ENCODE data around the gene STARD7.
A peak's percentile ranks its signal among the peaks of the same experiment; 100 is the strongest.
"Not testable (repeated sequence)": the region's sequence is repeated elsewhere in the genome, so short reads cannot be mapped to it uniquely, and the experiment has no call there.

Gene STARD7

GRCh38 chr2:96146153-96146880 lies 62.3 kb downstream of the STARD7 start:
- DNase-seq, result peak; percentile 40

- DNase-seq, result no peak
These were observed 62.8 kb downstream of the STARD7 start for GRCh38 chr2:96145848-96146152.

DNA sequence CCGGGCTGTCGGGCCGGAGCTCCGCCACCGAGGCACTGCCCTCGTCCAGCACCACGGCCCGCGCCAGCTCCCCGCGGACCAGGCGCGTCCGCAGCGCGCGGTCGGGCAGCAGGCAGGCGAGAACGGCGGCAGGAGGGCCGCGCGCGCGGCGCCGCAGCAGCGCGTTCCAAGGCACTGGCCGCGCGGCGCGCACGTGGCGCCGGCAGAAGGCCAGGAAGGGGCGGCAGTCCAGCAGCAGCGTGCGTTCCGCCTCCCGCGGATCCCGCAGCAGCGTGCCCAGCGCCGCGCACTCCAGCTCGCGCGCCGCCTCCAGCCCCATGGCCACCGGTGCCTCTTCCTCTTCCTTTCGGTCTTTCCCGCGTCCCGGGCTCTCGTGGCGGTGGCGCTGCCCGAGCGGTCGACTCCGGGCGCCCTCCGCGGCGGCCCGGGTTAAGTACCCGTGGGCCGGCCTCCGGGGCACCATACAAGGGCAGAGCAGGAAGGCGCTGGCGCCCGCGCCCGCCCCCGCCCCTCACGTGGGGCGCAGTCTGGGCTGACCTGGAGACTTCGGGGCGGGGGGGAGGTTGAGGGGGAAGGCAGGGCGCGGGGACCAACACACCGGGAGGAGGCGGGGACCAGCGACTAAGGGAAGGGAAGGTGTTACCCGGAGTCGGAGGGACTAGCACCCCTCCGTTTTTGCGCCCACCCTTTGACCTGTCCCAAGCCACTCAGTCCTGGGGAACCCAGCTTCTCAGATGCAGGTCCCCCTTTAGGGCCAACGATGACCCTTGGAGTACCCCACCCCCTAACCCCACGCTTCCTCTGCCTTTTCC lies 63.4 kb downstream of the STARD7 start, which contains the start of gene DUSP2:
Gene DUSP2 (minus strand): TSS at position 405 of the 812 bp plus-strand sequence. CDS start 86 bp downstream, at position 319.
- peak; percentile 70 for DNase-seq

- no peak for DNase-seq
These were observed 64.1 kb downstream of the STARD7 start for GRCh38 chr2:96144481-96145035.

DNA sequence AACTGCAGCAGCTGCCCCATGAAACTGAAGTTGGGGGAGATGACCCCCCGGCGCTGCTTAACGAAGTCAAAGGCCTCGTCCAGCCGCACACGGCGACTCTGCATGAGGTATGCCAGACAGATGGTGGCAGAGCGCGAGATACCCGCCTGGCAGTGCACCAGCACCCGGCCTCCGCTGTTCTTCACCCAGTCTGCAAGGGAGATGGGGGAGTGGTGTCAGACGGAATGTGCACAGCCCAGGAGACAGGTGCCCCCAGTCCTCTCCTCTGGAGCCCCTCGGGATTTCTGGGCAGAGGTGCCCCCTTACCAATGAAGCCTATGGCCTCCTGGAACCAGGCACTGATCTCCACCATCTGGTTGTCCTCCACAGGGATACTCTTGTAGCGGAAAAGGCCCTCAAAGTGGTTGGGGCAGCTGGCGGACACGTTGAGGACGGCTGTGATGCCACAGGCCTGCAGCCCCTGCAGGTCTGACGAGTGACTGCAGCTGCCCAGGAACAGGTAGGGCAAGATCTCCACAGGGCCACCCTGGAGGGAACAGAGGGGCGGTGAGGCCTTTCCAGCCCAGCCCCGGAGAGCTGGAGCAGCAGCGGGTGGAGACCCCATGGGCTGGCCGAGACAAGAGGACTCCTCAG lies 64.7 kb downstream of the STARD7 start:
- no peak for DNase-seq

DNA sequence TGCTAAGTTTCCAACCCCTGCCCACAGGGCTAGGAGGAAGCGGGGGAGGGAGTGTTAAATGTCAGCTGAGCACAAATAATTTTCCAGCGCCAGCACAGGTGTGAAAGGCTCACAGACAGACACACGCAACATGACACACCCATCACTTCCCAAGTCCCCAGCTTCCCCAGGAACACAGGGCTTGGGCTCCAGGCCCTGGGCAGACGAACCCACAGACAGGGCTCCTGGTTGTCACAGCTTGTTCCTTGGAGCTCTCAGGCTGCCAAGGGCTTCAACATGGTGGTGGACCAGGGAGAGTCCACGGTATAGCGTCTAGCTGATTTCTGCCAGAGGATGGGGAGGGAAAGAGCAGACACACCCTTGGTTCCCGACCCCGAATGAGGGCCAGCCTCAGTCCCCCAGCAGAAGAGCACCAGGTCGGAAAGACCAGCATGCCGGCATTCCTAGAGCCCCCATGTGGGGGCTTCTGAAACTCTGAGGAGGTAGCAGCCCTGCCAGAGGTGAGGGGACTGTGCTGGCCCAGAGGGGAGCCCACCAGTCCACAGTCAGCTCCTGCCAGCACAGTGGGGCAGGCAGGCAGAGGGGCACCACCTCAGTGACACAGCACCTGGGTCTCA lies 65.3 kb downstream of the STARD7 start:
- DNase-seq, result no peak

DNA sequence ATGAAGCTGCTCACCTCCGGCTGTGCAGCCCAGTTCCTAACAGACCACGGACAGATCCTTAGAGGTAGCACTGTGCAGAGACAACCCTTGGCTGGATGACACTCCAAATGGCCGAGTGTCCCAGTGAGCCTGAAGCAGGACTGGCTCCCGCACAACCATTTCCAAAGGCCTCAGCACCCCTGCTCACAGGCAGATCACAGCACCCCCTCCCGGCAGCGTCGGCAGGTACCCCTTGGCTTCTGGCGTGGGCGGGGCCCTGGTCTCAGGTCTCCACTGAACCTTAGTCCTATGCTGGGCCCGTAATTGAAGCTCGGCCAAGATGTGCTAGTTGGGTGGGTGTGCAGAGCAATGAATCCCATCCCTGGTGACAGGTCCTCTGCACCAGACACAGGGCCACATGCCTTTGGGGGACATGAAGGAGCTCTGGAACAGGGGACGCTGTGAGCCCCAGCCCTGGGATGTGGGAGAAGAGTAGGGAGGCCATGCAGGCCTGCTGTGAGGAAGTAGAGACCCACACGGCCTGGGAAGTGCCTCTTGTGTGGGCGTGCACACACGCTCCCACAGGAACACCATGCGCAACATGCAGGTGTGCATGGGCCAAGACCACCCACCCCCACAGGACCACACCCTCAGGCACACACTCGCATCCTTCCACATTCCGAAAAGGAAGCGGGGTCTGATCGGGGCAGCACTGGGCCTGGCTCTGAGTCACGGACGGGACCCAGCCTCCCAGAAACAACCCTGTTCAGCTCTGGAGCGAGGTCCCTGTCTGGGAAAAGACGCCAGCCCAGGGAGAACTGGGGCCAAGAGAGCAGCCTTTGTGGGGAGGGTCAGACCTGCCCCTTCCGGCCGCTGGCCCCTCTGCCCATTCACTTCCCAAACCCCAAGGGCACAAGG lies 66.2 kb downstream of the STARD7 start:
- DNase-seq, result no peak

GRCh38 chr2:96141624-96141967 lies 67.0 kb downstream of the STARD7 start:
- DNase-seq, result not testable (repeated sequence)

GRCh38 chr2:96140941-96141623 lies 67.5 kb downstream of the STARD7 start:
- no peak for DNase-seq

GRCh38 chr2:96139181-96139758 lies 69.4 kb downstream of the STARD7 start:
- no peak for DNase-seq

DNA sequence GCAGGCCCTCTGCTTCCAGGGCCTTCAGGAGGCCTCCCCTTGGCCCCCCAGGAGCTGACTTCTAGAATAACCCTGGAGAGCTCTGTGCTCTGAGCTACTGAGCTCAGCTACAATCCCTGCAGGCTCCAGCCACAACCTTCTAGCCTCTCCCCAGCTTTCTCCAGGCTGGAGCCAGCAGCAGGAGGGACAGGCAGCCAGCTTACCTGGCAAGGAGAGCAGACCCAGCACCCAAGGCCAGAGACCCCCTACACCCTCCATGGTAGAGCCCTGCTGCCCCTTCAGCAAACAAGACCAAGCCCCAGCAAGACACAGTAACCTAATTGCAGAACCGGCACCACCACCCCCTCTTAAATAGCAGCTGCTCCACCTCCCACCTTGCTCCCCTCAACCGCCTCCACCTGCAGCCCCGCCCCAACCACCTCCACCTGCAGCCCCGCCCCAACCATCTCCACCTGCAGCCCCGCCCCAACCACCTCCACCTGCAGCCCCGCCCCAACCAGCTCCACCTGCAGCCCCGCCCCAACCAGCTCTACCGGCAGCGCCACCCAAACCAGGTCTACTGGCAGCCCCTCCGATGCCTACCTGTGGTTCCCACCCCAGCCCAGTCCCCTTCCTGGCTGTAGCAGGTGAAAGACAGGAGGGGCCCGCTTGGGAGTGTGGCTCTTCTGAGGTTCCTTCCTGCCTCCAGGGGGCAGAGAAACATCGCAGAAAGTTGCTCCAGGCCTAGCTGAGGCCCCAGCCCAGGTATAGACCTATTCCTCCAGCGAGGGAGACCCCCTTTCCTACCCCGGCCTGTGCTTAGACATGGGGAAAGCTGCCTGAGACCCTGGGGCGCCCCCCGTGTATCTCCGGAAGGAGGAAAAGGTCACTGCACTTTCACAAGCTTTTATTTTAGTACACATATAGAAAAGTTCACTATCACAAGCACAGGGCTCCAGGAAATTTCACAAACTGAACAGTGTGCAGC lies 70.2 kb downstream of the STARD7 start, which contains the start of gene ASTL:
Gene ASTL (minus strand): TSS at position 324 of the 967 bp plus-strand sequence. CDS start 66 bp downstream, at position 258.
- no peak for DNase-seq

DNA sequence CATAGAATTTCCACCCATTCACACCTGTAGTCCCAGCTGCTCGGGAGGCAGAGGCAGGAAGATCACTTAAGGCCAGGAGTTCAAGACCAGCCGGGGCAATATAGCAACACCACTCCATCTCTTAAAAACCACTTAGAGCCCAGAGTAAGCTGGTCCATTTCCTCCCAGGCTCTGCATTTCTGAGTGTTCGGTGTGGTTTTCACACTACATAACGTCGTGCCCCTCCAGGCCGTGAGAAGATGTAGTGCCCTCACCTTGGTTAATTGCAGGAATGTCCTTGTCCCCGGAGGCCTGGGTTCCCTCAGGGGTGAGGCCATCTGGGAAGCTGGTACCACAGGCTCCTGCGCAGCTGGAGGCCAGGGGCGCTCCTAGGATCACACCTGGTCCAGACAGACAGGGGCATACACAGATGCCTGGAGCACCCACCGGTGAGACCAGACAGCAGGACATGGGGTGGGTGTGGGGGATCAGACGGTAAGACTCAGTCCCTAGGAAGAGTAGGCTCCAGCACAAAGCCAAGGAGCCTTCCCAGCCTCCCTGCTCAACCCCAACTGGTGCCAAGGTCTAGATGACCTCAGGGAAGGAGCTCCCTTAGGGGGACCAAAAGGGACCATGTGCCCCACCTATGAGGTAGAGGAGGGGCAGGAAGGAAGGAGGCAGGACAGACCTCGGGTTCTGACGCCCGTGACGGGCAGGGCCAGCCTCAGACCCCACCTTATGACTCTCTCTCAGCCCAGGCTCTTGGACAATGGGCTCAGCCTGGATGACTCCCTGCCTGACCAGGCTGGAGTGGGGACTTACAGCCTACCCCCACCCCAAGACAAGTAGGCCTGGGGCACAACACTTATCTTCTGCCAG lies 71.1 kb downstream of the STARD7 start:
- no peak for DNase-seq

DNA sequence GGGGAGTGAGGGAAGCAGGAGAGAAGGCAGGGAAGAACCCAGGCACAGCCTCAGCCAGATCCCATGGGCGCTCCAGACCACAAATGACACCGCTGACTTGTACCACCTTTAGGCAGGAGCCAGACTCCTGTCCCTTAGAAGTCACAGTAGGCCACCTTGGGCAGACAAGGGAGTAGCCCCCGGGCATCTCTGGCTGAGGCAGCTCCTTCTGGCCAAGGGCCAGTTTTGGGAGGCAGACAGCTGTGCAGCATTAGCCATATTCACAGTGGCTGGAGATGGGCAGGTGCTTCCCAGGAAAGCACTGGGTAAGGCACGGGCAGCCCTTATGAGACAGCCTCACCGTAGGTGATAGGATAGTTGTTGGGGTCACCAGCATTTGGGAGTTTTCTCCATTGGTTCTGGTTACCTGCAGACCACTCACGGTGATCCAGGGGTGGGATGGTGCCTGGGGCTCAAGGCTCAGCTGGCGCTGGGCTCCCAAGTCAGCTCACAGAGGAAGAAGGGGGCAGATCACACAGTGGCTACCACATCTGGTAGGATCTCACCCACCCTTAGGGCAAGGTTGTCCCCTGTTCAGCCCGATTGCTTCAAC lies 72.4 kb downstream of the STARD7 start:
- no peak for DNase-seq

- DNase-seq, result no peak
These were observed 73.0 kb downstream of the STARD7 start for GRCh38 chr2:96135621-96136020.

DNA sequence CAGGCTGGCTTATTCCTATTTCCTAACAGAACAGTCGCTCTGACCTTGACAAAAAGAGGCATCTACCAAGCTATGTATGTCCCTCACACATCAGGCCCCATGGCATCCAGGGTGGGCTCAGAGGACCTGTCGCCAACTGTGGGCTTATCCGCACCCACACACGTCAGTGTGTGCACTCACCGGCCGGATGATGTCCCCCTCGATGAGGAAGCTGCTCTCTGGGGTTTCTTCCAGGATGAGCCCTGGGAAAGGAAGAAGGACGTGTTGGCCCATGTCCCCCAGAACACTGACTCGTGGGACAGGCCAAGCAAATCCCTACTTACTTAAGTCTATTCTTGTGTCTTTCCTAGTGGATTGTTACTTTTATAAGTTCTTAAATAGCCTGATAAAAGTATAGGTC lies 73.5 kb downstream of the STARD7 start:
- no peak for DNase-seq
